ENCODE data around the gene PPIG.
"Not testable (repeated sequence)": the region's sequence is repeated elsewhere in the genome, so short reads cannot be mapped to it uniquely, and the experiment has no call there.

Gene PPIG

DNA sequence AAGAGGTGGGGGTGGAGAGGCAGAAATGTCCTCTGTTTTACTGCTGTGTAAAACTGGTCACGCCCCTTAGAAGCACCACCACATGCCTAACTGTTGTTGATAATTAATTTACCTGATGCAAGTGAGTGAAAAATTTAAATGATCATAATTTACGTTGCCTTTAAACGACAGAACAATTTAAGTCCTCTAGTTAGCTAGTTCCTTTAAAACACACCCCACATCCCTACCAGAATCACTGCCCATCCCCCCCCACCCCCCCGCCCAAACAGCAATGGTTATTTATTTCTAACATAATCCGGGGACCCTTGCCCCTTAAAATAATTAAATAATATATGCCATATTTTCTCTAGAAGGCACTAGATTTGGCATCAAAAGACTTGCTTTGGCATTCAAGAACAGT, 633 bp upstream of the PPIG start:
- intact Hi-C loops (cut with DNase I): no loop called here
- no peak for DNase-seq

DNA sequence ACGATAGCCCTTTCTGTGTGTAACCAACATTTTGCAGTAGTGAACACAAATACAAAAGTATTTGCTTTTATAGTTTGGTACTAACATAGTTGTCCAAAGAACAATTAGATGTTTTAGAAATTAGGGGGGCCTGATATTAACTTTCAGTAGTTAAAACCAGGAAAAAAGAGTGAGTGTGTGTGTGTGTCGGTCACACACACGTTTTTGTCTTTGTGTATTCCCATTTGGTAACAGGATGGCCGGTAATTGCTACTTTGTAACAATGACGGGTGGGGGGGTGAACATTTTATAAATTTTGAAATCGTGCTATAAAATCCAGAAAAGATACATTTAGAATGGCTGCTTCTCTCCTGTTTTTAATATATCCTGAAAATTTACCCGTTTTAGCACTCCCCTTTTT, 1.5 kb downstream of the PPIG start:
- intact Hi-C loops (cut with DNase I): no loop called here
- no peak for DNase-seq

DNA sequence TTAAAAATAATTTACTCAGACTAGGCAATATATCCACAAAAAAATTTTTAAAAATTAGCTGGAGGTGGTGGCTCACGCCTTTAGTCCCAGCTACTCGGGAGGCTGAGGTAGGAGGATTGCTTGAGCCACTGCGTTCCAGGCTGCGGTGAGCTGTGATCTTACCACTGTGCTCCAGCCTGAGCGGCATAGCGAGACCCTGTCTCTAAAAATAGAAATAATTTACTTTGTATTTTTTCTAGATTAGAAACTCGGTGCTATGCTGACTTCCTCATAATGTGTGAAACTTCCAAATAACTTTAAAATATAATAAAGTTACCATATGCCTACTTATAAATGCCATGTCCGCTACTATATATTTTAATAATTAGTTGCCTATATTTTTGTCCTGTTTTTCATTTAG, 6.7 kb downstream of the PPIG start:
- intact Hi-C loops (cut with DNase I): no loop called here

GRCh38 chr2:169596546-169596945, 12.4 kb downstream of the PPIG start:
- intact Hi-C loops (cut with DNase I); DNase-seq: not testable (repeated sequence)

More for the DNA sequence above, 6.7 kb downstream of the PPIG start:
- DNase-seq: no peak

GRCh38 chr2:169598982-169599381, 14.8 kb downstream of the PPIG start:
- no peak for DNase-seq
- intact Hi-C loops (cut with DNase I): no loop called here

- intact Hi-C loops (cut with DNase I): no loop called here
These were observed 15.4 kb downstream of the PPIG start for GRCh38 chr2:169599568-169599967.

DNA sequence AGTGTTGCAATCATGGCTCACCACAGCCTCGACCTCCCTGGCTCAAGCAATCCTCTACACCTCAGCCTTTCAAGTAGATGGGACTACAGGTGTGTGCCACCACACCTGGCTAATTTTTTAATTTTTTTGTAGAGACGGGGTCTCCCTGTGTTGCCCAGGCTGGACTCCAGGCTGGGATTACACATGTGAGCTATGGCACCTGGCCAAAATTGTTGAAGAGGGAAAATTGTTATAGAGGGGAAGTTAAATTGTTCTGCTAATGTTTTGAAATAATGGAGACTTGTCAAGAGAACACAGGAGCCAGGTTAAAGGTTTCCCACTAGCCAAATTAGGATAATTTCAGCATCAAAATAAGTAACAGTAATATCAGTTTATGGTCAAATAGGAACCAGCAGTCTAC, 25.1 kb downstream of the PPIG start:
- no peak for DNase-seq
- intact Hi-C loops (cut with DNase I): no loop called here

More at GRCh38 chr2:169599568-169599967, 15.4 kb downstream of the PPIG start:
- DNase-seq: no peak

DNA sequence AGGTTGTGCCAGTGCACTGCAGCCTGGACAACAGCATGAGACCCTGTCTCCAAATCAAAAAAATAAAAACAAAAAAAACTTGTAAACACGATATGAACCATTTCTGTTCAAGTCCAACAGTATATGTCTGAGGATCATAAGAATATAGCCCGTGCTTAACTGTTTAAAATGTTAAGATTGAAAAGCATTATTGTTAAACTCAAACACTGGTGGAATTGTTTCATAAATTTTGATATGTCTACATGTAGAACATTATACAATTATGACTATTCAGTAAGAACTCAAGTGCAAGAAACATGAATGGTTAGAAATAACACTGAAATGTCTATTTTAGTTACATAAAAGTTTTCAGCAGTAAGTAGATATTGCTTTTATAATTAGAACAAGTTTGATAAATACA, 29.7 kb downstream of the PPIG start:
- intact Hi-C loops (cut with DNase I): no loop called here
- DNase-seq: no peak

- DNase-seq; intact Hi-C loops (cut with DNase I): not testable (repeated sequence)
These were observed 31.8 kb downstream of the PPIG start for GRCh38 chr2:169615982-169616381.

DNA sequence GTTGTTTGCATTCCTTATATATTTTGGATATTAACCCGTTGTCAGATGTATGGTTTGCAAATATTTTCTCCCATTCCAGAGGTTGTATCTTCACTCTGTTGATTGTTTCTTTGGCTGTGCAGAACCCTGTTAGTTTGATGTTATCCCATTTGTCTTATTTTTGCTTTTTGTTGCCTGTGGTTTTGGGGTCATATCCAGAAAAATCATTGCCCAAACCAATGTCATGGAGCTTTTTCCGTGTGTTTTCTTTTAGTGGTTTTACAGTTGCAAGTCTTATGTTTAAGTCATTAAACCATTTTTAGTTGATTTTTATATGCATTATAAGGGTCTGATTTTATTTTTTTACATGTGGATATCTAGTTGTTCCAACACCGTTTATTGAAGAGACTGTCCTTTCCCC, 35.8 kb downstream of the PPIG start:
- intact Hi-C loops (cut with DNase I): no loop called here
- no peak for DNase-seq

DNA sequence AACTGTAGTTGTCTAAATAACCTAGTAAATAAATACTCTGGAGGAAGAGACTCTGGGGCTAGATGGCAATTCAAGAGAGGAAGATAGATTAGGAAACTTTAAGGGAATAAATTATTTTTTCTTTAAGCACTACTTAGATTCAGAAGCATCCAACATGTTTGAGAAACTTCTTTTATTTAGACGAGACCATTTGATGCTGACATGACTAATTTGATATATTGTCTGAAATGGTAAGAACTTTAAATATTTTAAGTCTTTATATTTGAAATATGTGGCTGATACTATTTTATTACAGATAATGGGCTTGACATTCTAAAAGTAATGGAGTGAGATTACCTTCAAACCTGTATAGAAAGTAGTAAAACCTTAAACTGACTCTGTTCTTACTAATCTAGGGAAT, 36.4 kb downstream of the PPIG start:
- DNase-seq: no peak
- intact Hi-C loops (cut with DNase I): no loop called here

- intact Hi-C loops (cut with DNase I): no loop called here
- DNase-seq: no peak
These were observed 39.1 kb downstream of the PPIG start for GRCh38 chr2:169623235-169623634.

- no peak for DNase-seq
- intact Hi-C loops (cut with DNase I): no loop called here
These were observed 41.6 kb downstream of the PPIG start for GRCh38 chr2:169625781-169626180.

- intact Hi-C loops (cut with DNase I): no loop called here
- no peak for DNase-seq
These were observed 52.4 kb downstream of the PPIG start for GRCh38 chr2:169636440-169637097.

- no peak for DNase-seq
- intact Hi-C loops (cut with DNase I): no loop called here
These were observed 53.5 kb downstream of the PPIG start for GRCh38 chr2:169637620-169638019.

- no peak for DNase-seq
- intact Hi-C loops (cut with DNase I): no loop called here
These were observed 56.0 kb downstream of the PPIG start for GRCh38 chr2:169640104-169640503.

DNA sequence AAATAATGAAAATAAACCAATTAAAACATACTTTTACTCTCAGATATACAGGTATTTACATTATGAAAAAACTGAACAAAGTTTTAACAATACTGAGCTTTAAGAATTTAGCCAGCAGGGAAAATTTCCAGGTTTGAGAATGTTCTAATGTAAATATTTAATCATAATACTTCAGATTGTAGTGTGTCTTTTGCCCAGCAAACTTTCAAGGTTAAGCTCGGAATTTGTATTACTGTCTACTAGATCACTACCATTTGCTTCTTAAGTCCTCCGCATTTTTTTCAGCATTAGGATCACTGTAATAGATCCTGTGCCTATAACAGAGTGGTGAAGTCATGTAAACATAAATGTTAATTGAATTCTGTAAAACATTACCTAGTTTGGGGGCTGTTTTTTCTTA, 57.3 kb downstream of the PPIG start:
- DNase-seq: no peak

DNA sequence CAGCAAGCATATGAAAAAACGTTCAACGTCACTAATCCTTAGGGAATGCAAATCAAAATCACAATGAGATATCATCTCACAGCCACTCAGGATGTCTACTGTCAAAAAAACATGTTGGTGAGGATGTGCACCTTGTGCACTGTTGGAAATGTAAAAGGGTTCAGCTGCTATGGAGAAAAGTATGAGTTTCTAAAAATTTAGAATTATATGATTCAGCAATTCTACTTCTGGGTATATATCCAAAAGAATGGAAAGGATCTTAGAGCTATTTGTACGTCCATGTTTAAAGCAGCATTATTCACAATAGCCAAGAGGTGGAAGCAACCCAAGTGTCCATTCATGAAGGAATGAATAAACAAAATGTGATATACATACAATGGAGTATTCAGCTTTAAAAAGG, 60.0 kb downstream of the PPIG start:
- intact Hi-C loops (cut with DNase I): no loop called here
- DNase-seq: no peak

More for the DNA sequence above, 57.3 kb downstream of the PPIG start:
- intact Hi-C loops (cut with DNase I): no loop called here

- intact Hi-C loops (cut with DNase I): no loop called here
- no peak for DNase-seq
These were observed 63.3 kb downstream of the PPIG start for GRCh38 chr2:169647496-169647895.

GRCh38 chr2:169649278-169649677, 65.1 kb downstream of the PPIG start:
- no peak for DNase-seq
- intact Hi-C loops (cut with DNase I): no loop called here

DNA sequence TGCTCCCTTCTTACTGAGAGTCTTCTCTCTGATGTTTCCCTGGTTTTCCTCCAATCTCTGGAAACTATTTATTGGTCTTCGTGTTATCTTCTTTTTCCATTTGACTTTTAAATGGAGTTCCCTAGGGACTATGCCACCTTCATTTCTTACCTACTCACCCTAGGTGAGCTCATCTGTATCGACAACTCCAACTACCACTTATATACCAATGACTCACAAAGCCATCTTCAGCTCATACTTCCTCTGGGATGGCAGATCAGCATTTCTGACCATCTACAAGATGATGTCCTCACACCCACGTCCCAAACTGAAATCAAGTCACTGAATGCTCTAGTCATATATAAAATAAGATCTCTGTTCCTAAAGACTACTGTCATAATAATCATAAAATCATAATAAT, 69.5 kb downstream of the PPIG start:
- intact Hi-C loops (cut with DNase I): no loop called here
- DNase-seq: no peak

DNA sequence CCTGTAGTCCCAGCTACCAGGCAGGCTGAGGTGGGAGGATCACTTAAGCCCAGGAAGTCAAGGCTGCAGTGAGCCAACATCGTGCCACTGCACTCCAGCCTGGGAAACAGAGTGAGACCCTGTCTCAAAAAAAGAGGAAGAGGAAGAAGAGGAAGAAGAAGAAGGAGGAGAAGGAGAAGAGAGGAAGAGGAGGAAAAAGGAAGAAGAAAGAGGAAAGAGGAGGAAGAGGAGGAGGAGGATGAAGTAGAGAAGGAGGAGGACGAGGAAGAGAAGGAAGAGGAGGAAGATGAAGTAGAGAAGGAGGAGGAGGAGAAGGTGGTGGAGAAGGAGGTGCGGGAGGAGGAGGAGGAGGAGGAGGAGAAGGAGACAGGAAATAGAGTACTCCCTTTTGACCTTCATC, 72.0 kb downstream of the PPIG start:
- DNase-seq: no peak
- intact Hi-C loops (cut with DNase I): no loop called here

Data from head of caudate nucleus (tissue), 42 donors.